HG03575 (cell line): ENCODE measurements around the gene SF3B2.
"Not testable (repeated sequence)": the region's sequence is repeated elsewhere in the genome, so short reads cannot be mapped to it uniquely, and the experiment has no call there.

ENCODE experiments used
- ATAC-seq: cut with Tn5 transposase; IDR thresholded peaks from one replicate; pipeline ENCODE4 v1.9.1; 2021; ENCODE audit not compliant: unreplicated experiment, insufficient number of reproducible peaks, low FRiP score; ENCODE audit errors: extremely low read depth

SF3B2 gene

GRCh38 chr11:66015454-66015881 lies 36.7 kb upstream of the SF3B2 start:
- no peak for ATAC-seq

DNA sequence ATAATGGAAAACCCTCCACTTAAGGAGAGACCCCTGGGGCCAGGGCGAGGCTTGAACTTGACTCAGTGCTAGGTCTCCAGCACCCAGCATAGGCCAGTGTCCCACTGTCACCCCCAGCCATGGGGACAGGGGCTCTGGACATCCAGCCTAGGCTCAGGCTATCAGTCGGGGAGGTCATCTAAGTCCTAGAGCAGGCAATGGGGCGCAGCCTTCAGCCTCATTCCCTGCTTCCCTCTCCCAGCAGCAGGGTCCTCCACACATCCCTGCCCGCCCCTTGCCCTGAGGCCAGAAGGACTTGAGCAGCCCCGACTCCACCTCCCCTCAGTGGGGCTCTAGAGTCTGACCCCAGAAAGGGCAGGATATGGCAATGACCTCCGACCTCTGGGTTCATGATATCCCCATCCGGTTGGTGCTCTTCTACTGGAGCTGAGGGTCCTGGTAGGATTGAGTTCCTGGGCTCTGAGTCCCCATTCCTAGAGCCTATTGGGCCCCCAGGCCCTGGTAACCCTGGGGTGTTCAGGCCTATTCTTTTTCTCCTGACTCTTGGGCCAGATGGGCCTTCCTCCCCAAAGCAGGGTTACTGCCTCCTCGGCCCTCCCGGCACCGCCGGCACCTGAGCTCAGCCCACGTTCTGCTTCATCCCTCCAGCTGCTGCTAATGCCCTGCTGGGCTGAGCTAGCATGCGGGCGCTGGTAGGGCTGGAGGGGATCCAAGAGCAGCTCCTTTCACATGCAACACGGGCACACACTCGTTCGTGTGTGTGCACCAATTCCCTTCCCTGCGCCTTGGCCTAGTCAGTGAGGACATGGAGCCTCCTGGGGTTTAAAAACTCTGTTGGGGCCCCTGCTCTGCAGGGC lies 36.0 kb upstream of the SF3B2 start:
- no peak for ATAC-seq

DNA sequence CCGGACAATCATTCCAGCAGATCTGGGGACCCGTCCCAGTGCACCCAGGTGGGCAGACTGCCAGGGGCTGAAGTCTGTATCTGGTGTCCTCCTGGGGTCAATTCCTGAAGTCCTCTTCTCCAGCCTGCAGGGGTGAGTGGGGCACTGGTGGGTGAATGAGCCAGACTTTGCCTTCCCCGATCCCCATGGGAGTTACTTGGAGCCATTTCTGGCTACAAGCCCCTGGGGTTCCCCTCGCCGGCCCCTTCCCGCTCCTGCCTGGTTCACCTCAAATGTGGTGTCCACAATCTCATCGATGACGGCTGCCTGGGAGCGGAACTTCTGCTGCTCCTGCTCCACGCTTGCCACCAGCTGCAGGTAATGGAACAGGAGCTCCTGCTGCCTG lies 35.4 kb upstream of the SF3B2 start:
- no peak for ATAC-seq

GRCh38 chr11:66017321-66017720 lies 34.8 kb upstream of the SF3B2 start:
- no peak for ATAC-seq

- ATAC-seq: no peak
These were observed 32.0 kb upstream of the SF3B2 start for GRCh38 chr11:66020212-66020611.

DNA sequence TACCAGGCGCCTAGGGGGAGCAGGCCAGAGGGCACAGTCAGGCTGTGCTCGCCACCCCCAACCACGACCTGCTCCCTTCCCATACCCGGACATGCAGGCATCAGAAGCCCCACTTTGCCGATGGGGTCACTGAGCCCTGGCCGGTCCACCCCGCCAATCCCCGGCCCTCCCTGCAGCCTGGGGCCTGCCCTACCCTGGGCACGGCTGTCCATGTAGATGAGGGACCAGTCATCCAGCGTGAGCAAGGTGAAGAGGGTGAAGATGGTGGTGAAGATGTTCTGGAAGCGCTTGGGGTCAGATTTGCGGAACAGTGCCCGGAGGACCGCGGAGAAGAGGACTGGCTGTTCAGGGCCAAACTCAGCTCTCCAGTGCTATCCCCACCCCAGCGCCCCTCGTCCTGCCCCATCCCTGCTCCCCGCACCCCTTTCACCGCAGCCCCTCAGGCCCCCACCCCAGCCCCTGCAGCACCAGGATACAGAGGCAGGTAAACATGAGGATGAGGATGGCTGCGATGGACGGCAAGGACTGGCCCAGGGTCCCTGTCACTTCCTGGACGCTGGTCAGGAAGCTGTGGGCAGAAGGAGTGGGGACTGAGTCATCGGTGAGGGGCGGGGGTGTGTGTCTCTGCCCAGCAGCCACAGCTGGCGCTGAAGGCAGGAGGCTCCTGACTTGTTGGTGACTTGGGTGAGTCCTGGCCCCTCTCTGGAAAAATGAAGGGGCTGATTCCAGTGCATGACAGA lies 31.4 kb upstream of the SF3B2 start:
- ATAC-seq: no peak

- no peak for ATAC-seq
These were observed 29.6 kb upstream of the SF3B2 start for GRCh38 chr11:66022401-66023185.

GRCh38 chr11:66023186-66023440 lies 29.1 kb upstream of the SF3B2 start:
- ATAC-seq: not testable (repeated sequence)

- no peak for ATAC-seq
These were observed 26.1 kb upstream of the SF3B2 start, which contains the start of gene CATSPER1 for GRCh38 chr11:66026017-66026529. TSS of gene CATSPER1 (minus strand) at chr11:66026479. CDS start at chr11:66026379, 100 bp downstream.

- ATAC-seq: no peak
These were observed 19.0 kb upstream of the SF3B2 start for GRCh38 chr11:66032957-66033735.

GRCh38 chr11:66035653-66036333 lies 16.4 kb upstream of the SF3B2 start:
- ATAC-seq: no peak

DNA sequence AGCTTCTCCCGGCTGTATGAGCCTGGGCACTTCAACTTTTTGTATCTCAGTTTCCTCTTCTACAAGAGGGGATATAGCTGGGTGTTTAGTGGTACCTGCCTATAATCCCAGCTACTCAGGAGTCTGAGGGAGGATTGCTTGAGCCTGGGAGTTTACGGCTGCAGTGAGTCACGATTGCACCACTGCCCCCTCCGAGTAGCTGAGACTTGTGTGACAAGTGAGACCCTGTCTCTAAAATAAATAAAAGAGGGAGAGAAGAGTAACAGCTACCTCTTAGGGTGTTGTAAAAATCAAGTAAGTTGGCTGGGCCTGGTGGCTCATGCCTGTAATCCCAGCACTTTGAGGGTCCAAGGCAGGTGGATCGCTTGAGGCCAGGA lies 15.8 kb upstream of the SF3B2 start:
- no peak for ATAC-seq

- ATAC-seq: no peak
These were observed 14.8 kb upstream of the SF3B2 start for GRCh38 chr11:66037327-66037726.

GRCh38 chr11:66039765-66040164 lies 12.4 kb upstream of the SF3B2 start:
- no peak for ATAC-seq

DNA sequence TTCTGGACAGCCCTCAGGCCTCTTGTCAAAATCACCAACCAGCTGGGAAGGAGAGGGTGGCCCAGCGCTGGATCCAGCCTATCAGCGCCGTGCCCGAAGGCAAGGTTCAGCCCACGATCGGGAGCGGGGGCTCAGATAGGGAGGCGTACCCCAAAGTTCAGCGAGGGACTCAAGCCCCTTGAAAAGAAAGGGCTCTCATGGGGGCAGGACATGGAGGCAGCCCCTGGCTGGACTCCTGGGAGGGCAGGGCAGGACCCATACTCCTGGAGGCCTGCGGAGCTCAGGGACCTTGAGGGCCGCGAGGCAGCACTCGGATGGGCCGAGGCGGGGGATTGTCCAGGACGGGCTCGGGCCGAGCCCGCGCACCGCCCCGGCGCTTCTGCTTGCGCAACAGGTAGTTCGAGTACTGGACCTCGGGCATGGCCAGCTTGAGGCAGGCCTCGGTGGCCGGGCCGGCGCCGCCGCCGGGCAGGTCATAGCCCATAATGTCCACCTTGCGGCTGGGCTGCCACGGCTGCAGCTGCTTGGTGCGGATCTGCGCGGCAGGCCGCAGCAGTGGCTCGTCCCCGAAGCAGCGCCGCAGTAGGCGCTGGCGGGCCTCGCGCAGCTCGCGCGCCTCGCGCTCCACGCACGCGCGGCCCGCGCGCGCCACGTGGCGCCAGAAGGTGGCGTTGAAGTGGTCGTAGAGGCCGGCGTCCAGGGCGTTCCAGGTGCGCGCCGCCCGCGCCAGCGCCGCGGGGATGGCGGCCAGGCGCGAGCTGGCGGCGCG lies 9.8 kb upstream of the SF3B2 start:
- no peak for ATAC-seq

DNA sequence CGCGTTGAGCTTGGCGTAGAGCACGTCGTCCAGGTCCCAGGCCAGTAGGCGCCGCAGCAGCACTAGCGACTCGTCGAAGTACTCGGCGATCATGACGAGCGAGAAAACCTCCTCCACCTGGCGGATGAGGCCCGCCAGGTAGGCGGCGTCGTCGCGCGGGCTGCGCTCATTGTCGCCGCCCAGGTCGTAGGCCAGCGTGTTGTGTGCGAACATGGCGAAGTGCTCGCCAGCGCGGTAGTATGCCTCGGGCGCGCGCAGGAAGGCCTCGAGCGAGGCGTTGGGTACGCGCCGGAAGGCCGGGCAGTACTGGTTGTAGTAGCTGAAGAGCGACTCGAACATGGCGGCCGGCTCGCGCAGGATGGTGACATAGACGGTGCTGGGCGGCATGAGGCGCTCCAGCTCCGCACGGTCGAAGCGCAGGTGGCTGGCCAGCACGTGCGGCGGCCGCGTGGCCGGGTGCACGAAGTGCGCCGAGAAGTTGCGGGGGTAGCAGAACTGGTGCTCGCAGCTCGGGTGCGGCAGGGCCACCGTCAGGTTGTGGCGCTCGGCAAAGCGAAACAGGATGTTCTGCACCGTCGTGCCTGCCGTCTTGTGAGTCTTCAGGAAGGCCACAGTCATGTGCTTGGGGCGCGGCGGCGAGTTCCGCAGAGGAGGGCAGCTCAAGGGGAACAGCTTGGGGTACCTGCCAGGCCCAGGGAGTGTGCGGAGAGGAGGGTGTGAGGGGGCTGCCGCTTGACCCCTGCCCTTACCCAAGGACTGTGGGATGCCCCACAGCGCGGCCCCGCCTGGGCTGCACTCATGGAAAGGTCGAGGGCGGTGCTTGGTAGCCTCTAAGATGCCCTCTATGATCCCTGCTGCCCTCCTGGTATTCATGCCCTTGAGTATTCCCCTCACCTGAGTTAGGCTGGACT lies 8.9 kb upstream of the SF3B2 start:
- ATAC-seq: no peak

- ATAC-seq: no peak
These were observed 7.4 kb upstream of the SF3B2 start for GRCh38 chr11:66044757-66045156.
